GM12874 (cell line): ENCODE results near the gene MICU1.

Experiments used
- CTCF ChIP-seq: IDR thresholded peaks from 2 replicates; pipeline ENCODE4 v1.5.1; 2011; ENCODE audit warnings: low read depth, mild to moderate bottlenecking, control low read depth, low read length, moderate library complexity; ENCODE audit not compliant: insufficient read depth

The MICU1 gene

DNA sequence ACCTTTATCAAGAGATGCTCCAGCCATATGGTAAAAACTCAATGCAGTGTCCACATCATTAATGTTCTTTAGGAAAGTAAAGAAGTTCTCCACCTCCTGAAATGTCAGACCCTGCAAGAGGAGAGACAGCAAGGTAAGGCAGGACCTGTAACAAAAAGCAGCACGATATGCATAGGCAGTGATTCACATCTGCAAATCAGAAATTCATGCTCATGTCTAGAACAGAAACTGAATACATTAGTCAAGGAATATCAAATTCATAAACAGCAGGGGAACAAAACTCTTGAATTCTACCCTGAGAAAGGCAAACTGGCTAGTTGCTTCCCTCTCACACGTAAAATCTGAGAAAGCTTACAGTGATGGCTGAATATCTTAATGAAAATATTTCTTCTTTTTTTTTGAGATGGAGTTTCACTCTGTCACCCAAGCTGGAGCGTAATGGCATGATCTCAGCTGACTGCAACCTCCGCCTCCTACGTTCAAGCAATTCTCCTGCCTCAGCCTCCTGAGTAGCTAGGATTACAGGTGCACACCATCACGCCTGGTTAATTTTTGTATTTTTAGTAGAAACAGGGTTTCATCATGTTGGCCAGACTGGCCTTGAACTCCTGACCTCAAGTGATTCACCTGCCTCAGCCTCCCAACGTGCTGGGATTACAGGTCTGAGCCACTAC lies 217.8 kb downstream of the MICU1 start:
- TF ChIP-seq CTCF = no peak

DNA sequence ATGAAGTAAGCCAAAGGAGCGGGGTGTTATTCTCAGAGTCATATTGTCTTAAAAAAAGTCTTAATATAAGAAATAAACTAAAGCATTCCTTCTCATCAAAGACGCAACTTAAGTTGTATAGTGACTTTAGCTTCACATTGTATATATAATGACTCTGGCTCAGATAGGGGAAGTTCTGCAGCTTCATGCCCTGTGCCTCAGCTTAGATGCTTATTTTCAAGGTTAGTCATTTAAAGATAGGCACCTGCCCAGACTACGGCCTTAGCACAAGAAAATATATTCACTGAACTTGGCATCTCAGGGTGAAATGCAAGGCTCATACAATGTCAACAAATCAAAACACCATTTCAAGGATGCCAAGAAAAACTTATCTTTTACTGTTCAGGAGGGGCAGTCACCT lies 218.4 kb downstream of the MICU1 start:
- TF ChIP-seq CTCF = no peak

DNA sequence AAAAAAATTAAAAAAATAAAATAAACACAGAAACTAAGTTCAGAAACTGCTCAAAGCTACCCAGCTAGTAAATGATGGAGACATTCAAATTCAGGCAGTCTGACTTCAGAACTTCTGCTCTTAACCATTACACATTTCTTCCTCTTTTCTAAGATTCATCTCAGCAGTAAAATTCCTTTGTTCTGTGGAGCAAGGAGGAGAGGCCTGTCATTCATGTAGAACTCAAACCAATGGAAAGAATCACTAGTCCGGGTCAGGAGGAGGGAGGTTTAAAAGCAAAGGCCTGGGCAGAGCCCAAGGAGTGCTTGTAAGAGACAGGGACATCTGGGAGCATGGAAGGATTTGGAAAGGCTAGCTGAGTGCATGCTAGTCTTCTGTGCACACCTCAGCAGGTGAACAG lies 233.3 kb downstream of the MICU1 start:
- TF ChIP-seq CTCF = no peak

- no peak for TF ChIP-seq CTCF
Measured at GRCh38 chr10:72390764-72391163, 235.1 kb downstream of the MICU1 start.

GRCh38 chr10:72389716-72390115 lies 236.2 kb downstream of the MICU1 start:
- TF ChIP-seq CTCF = no peak

- TF ChIP-seq CTCF = no peak
Measured at GRCh38 chr10:72389014-72389413, 236.9 kb downstream of the MICU1 start.

GRCh38 chr10:72388062-72388461 lies 237.8 kb downstream of the MICU1 start:
- TF ChIP-seq CTCF = no peak
